HEK293 (cell line): ENCODE data around the gene PRSS8.

Source experiments
- CTCF ChIA-PET: fragments of 350-600 bp; formaldehyde crosslinking; extraction: SDS; loops from one replicate; lab custom pipeline; 2021; ENCODE audit warnings: antibody characterized with exemption; lab: Yijun Ruan, JAX
- POLR2A ChIA-PET: fragments of 300-600 bp; formaldehyde crosslinking; extraction: SDS; loops from one replicate; lab custom pipeline; 2020; ENCODE audit warnings: antibody characterized with exemption, inconsistent platforms; lab: Yijun Ruan, JAX
- H3K27ac ChIP-seq: fragments of 200-500 bp; sonication (Bioruptor generic); 2 replicates; pipeline ENCODE4 v1.5.1; 2014; ENCODE audit warnings: low read depth, low read length, control low read depth, inconsistent platforms; ENCODE audit errors: extremely low read depth
- H3K36me3 ChIP-seq, 2 experiments: fragments of 200-500 bp in 1 of 2; sonication (Bioruptor generic) in 1 of 2; 1 replicate in 1 of 2; 2 replicates in 1 of 2; pipeline ENCODE4 v1.5.1; 2014 to 2017; ENCODE audit warnings: inconsistent platforms in 2 of 2, low read length in 2 of 2; ENCODE audit not compliant: control insufficient read depth in 2 of 2, insufficient read depth in 1 of 2
- H3K4me1 ChIP-seq: fragments of 200-500 bp; sonication (Bioruptor generic); 2 replicates; pipeline ENCODE4 v1.5.1; 2014; ENCODE audit warnings: mild to moderate bottlenecking, low read length, inconsistent platforms; ENCODE audit not compliant: control insufficient read depth, insufficient read depth
- H3K4me3 ChIP-seq: 2 replicates; pipeline ENCODE4 v1.5.1; 2011; ENCODE audit warnings: low read depth, mild to moderate bottlenecking, control low read depth, low read length, moderate library complexity
- H3K9me3 ChIP-seq: fragments of 200-500 bp; sonication (Bioruptor generic); 2 replicates; pipeline ENCODE4 v1.5.1; 2014; ENCODE audit warnings: low read depth, low read length, inconsistent platforms; ENCODE audit not compliant: control insufficient read depth, insufficient read depth
- BCL11A ChIP-seq: fragments of 450-650 bp; formaldehyde crosslinking; IDR thresholded peaks from 2 replicates; pipeline ENCODE4 v1.5.1; 2016; ENCODE audit warnings: low read depth, missing biosample characterization, missing genetic modification characterization
- FEZF1 ChIP-seq: fragments of 450-650 bp; formaldehyde crosslinking; IDR thresholded peaks from 2 replicates; pipeline ENCODE4 v1.5.1; 2016; ENCODE audit warnings: missing biosample characterization, missing genetic modification characterization
- ZNF214 ChIP-seq: fragments of 450-650 bp; formaldehyde crosslinking; IDR thresholded peaks from 2 replicates; pipeline ENCODE4 v1.5.1; 2017; ENCODE audit warnings: missing biosample characterization, mild to moderate bottlenecking, missing genetic modification characterization, borderline replicate concordance
- ZNF24 ChIP-seq: fragments of 450-650 bp; formaldehyde crosslinking; IDR thresholded peaks from 2 replicates; pipeline ENCODE4 v1.5.1; 2016; ENCODE audit warnings: missing biosample characterization, missing genetic modification characterization
- ZNF248 ChIP-seq: fragments of 450-650 bp; formaldehyde crosslinking; IDR thresholded peaks from 2 replicates; pipeline ENCODE4 v1.5.1; 2017; ENCODE audit warnings: missing biosample characterization, missing genetic modification characterization
- ZNF341 ChIP-seq: fragments of 450-650 bp; formaldehyde crosslinking; IDR thresholded peaks from 2 replicates; pipeline ENCODE4; 2016; ENCODE audit warnings: low read depth, missing biosample characterization, missing genetic modification characterization
- ZNF350 ChIP-seq: fragments of 450-650 bp; formaldehyde crosslinking; IDR thresholded peaks from 2 replicates; pipeline ENCODE4 v1.5.0; 2017; ENCODE audit warnings: missing biosample characterization, mild to moderate bottlenecking, missing genetic modification characterization
- ZNF514 ChIP-seq: fragments of 450-650 bp; formaldehyde crosslinking; IDR thresholded peaks from 2 replicates; pipeline ENCODE4 v1.5.1; 2016; ENCODE audit warnings: missing biosample characterization, missing genetic modification characterization
- ZNF530 ChIP-seq: fragments of 450-650 bp; formaldehyde crosslinking; IDR thresholded peaks from 2 replicates; pipeline ENCODE4 v1.5.1; 2016; ENCODE audit warnings: low read depth, missing biosample characterization, missing genetic modification characterization
- ZNF623 ChIP-seq: fragments of 450-650 bp; formaldehyde crosslinking; IDR thresholded peaks from 2 replicates; pipeline ENCODE4 v1.5.1; 2016; ENCODE audit warnings: missing biosample characterization, missing genetic modification characterization
- ZNF664 ChIP-seq: fragments of 450-650 bp; formaldehyde crosslinking; IDR thresholded peaks from 2 replicates; pipeline ENCODE4 v1.5.1; 2016; ENCODE audit warnings: missing biosample characterization, missing genetic modification characterization
- ZNF670 ChIP-seq: fragments of 450-650 bp; formaldehyde crosslinking; IDR thresholded peaks from 2 replicates; pipeline ENCODE4 v1.5.1; 2016; ENCODE audit warnings: missing biosample characterization, missing genetic modification characterization, low read depth
- ZNF776 ChIP-seq: fragments of 450-650 bp; formaldehyde crosslinking; IDR thresholded peaks from 2 replicates; pipeline ENCODE4 v1.5.0; 2017; ENCODE audit warnings: missing biosample characterization, missing genetic modification characterization, borderline replicate concordance
- ZNF785 ChIP-seq: fragments of 450-650 bp; formaldehyde crosslinking; IDR thresholded peaks from 2 replicates; pipeline ENCODE4 v1.5.1; 2016; ENCODE audit warnings: missing biosample characterization, missing genetic modification characterization
- ZNF837 ChIP-seq: fragments of 450-650 bp; formaldehyde crosslinking; IDR thresholded peaks from 2 replicates; pipeline ENCODE4 v1.5.1; 2016; ENCODE audit warnings: missing biosample characterization, missing genetic modification characterization
- TF ChIP-seq, protein P1 (sequence below): fragments of 450-650 bp; formaldehyde crosslinking; IDR thresholded peaks from 2 replicates; pipeline ENCODE4 v1.5.1; 2017; ENCODE audit warnings: missing biosample characterization, missing genetic modification characterization
- TF ChIP-seq, protein P2 (sequence below): fragments of 450-650 bp; formaldehyde crosslinking; IDR thresholded peaks from 2 replicates; pipeline ENCODE4 v1.5.1; 2017; ENCODE audit warnings: missing biosample characterization, missing genetic modification characterization

PRSS8 gene

GRCh38 chr16:31148896-31149295 lies 13.4 kb upstream of the PRSS8 start:
- H3K36me3 ChIP-seq = no peaks in the 10 kb centered on the region
- POLR2A ChIA-PET = interaction anchor here (0.9 kb wide), 1 partner anchor 9 kb away, joined by 4 read pairs; no protein-coding TSS in a partner anchor
- H3K27ac ChIP-seq = no peak overlapping the region
- CTCF ChIA-PET = no interaction called here
- H3K4me3 ChIP-seq = no peak overlapping the region
- H3K9me3 ChIP-seq = no peaks in the 10 kb centered on the region
- TF ChIP-seq ZNF837 (no peak), ZNF248 (tag by site-specific recombination) (no peak), ZNF530 (no peak), ZNF214 (no peak), ZNF24 (no peak), ZNF670 (tag by site-specific recombination) (no peak), ZNF514 (tag by site-specific recombination) (no peak), ZNF623 (tag by site-specific recombination) (no peak)
- H3K4me1 ChIP-seq = no peaks in the 10 kb centered on the region

DNA sequence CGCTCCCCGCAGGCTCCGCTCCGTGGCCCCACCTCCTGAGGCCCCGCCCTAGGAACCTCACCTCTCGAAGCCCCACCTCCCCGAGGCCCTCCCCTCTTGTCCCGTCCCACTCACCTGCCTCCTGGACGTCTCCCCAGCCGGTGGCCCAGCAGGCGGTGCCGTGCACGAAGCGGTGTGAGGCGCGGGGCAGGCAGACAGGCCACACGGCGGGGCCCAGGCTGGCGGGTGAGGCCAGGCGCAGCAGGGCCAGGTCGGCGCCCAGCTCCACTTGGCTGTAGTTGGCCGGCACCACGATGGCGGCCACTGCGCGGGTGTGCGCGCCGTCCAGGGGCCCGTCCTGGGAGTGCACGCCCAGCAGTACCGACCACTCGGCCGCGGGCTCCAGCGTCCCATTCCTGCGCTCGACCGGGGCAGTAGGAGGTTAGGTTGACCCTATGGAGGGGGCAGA lies 12.8 kb upstream of the PRSS8 start:
- Histone ChIP-seq H3K36me3 (no peaks in the 10 kb centered on the region), H3K4me3 (no peak overlapping the region), H3K4me1 (no peaks in the 10 kb centered on the region), H3K9me3 (no peaks in the 10 kb centered on the region), H3K27ac (no peak overlapping the region)
- ChIA-PET POLR2A (interaction anchor here (0.9 kb wide), 1 partner anchor 10 kb away, joined by 4 read pairs; no protein-coding TSS in a partner anchor), CTCF (interaction anchor here (0.6 kb wide), 1 partner anchor 47 kb away, joined by 3 read pairs; no protein-coding TSS in a partner anchor)
- TF ChIP-seq, protein P1, sequence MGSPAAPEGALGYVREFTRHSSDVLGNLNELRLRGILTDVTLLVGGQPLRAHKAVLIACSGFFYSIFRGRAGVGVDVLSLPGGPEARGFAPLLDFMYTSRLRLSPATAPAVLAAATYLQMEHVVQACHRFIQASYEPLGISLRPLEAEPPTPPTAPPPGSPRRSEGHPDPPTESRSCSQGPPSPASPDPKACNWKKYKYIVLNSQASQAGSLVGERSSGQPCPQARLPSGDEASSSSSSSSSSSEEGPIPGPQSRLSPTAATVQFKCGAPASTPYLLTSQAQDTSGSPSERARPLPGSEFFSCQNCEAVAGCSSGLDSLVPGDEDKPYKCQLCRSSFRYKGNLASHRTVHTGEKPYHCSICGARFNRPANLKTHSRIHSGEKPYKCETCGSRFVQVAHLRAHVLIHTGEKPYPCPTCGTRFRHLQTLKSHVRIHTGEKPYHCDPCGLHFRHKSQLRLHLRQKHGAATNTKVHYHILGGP (tag by site-specific recombination) = no peak
- TF ChIP-seq, protein P2, sequence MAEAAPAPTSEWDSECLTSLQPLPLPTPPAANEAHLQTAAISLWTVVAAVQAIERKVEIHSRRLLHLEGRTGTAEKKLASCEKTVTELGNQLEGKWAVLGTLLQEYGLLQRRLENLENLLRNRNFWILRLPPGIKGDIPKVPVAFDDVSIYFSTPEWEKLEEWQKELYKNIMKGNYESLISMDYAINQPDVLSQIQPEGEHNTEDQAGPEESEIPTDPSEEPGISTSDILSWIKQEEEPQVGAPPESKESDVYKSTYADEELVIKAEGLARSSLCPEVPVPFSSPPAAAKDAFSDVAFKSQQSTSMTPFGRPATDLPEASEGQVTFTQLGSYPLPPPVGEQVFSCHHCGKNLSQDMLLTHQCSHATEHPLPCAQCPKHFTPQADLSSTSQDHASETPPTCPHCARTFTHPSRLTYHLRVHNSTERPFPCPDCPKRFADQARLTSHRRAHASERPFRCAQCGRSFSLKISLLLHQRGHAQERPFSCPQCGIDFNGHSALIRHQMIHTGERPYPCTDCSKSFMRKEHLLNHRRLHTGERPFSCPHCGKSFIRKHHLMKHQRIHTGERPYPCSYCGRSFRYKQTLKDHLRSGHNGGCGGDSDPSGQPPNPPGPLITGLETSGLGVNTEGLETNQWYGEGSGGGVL = no peak
- TF ChIP-seq ZNF776 (tag by site-specific recombination) (no peak), ZNF341 (tag by site-specific recombination) (no peak)

- H3K4me1 ChIP-seq = no peaks in the 10 kb centered on the region; the same call in 1 of the 2 replicates
- no peaks in the 10 kb centered on the region for H3K9me3 ChIP-seq
- H3K27ac ChIP-seq = no peak overlapping the region
- no peak for TF ChIP-seq ZNF350 (tag by site-specific recombination)
- TF ChIP-seq ZNF664 (tag by site-specific recombination) = peak; percentile 87
- TF ChIP-seq BCL11A (tag by site-specific recombination) = no peak
- no peak for TF ChIP-seq ZNF785
- no peak for TF ChIP-seq FEZF1
- ChIA-PET POLR2A (no interaction called here), CTCF (interaction anchor here (0.7 kb wide), 1 partner anchor 27 kb away, joined by 3 read pairs; no protein-coding TSS in a partner anchor)
- no peak overlapping the region for H3K4me3 ChIP-seq
- H3K36me3 ChIP-seq = no peaks in the 10 kb centered on the region
Observed at GRCh38 chr16:31147574-31147973, 12.0 kb upstream of the PRSS8 start.
